Activated CD8-positive, alpha-beta T cell treated with anti-CD3 and anti-CD28 coated beads, Interleukin-2, amount 10 ng/mL, durations not matched to agents 7 days and 5 days (primary cell): Measurements from ENCODE around the gene CSRNP3. TPM values are rescaled to one million over a fixed set of nuclear protein-coding genes. Genes with fewer than 3 reads are reported as not detected.

Experiments
- ATAC-seq: fragments of 150-1000 bp; cut with Tn5 transposase; one replicate; pipeline ENCODE4 v1.10.0; 2021; ENCODE audit warnings: moderate library complexity
- CTCF ChIA-PET: fragments of 350-600 bp; sonication (Branson Sonifier 250); formaldehyde crosslinking; loops from one replicate; lab custom pipeline; 2021; ENCODE audit warnings: antibody characterized with exemption; lab: Charles Lee
- POLR2A ChIA-PET: fragments of 350-600 bp; sonication (Branson Sonifier 250); formaldehyde crosslinking; loops from one replicate; lab custom pipeline; 2021; ENCODE audit warnings: antibody characterized with exemption; lab: Charles Lee
- DNase-seq: peaks from one replicate; pipeline ENCODE4 v3.0.0-alpha.2; 2020
- H3K27ac Mint-ChIP-seq: one replicate; pipeline ENCODE4 v1.8.0; 2021; ENCODE audit warnings: mild to moderate bottlenecking, mixed read lengths
- H3K27me3 Mint-ChIP-seq: one replicate; pipeline ENCODE4 v1.8.0; 2021; ENCODE audit warnings: low read depth, mixed read lengths
- H3K36me3 Mint-ChIP-seq: one replicate; pipeline ENCODE4 v1.8.0; 2021; ENCODE audit warnings: low read depth, mixed read lengths
- H3K4me1 Mint-ChIP-seq: one replicate; pipeline ENCODE4 v1.8.0; 2021; ENCODE audit warnings: low read depth, mixed read lengths
- H3K4me3 Mint-ChIP-seq: one replicate; pipeline ENCODE4 v1.8.0; 2021; ENCODE audit warnings: mild to moderate bottlenecking, mixed read lengths
- H3K9me3 Mint-ChIP-seq: one replicate; pipeline ENCODE4 v1.8.0; 2022; ENCODE audit warnings: mixed read lengths; ENCODE audit not compliant: insufficient read depth
- total RNA-seq, 2 experiments: library from RNA; stranded (reverse); gene quantifications; one replicate each; pipeline ENCODE4 v1.2.3, GENCODE V29; 2021

CSRNP3 gene
- total RNA-seq, 2 experiments from 2014 or later = not detected

DNA sequence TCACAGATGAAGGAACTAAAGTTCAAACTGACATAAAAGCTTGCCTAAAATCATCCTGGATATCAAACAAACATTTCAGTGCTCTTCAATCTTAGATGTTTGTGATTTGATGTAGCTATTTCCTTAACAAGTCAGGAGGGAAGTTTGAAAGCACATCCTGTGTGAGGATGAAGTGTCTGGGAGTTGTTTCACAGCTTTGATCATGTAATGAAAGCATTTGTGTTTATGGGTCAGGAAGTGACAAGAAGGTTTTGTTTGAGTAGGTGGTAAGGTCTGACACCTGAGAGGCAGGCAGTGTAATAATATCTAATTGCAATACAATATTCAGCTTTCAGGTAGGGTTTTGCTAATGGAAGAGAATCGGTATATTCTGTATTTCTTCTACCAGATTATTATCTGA is 26.0 kb upstream of the CSRNP3 start:
- no peak overlapping the region for H3K4me3 Mint-ChIP-seq
- CTCF ChIA-PET = interaction anchor here (1.1 kb wide), 1 partner anchor 431 kb away, joined by 3 read pairs; no protein-coding TSS in a partner anchor
- no peaks in the 10 kb centered on the region for H3K36me3 Mint-ChIP-seq
- no peak for DNase-seq
- POLR2A ChIA-PET = no interaction called here
- H3K27me3 Mint-ChIP-seq = no peaks in the 10 kb centered on the region
- peaks cover 3% of the 10 kb centered on the region for H3K4me1 Mint-ChIP-seq
- no peak overlapping the region for H3K27ac Mint-ChIP-seq
- H3K9me3 Mint-ChIP-seq = no peaks in the 10 kb centered on the region
- no peak for ATAC-seq

GRCh38 chr2:165448406-165448805 is 21.1 kb upstream of the CSRNP3 start:
- DNase-seq = no peak
- Mint-ChIP-seq H3K4me3 (no peak overlapping the region), H3K27ac (no peak overlapping the region), H3K36me3 (no peaks in the 10 kb centered on the region), H3K9me3 (no peaks in the 10 kb centered on the region), H3K27me3 (no peaks in the 10 kb centered on the region), H3K4me1 (peaks cover 1% of the 10 kb centered on the region)
- ATAC-seq = no peak
- ChIA-PET POLR2A (no interaction called here), CTCF (no interaction called here)

DNA sequence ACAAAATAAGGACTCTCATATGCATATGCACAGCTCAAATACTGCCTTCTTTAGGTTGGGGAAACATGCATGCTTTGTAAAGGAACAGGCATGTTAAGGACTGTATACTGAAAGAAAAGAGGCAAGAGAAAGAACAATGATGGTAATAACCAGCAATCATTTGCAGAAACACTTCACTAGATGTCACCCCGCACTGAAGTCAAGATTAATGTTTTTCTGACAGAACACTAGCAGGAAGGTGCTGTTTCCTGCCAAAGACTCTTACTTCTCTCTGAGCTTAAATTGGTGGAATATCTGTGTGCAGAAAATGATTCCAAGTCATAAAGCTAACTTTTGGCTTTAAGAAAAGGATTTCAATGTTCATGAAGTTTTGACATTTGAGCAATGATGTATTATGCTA is 19.3 kb upstream of the CSRNP3 start:
- H3K27me3 Mint-ChIP-seq = no peaks in the 10 kb centered on the region
- no peak for DNase-seq
- H3K9me3 Mint-ChIP-seq = no peaks in the 10 kb centered on the region
- H3K4me1 Mint-ChIP-seq = no peaks in the 10 kb centered on the region
- no peaks in the 10 kb centered on the region for H3K36me3 Mint-ChIP-seq
- ATAC-seq = no peak
- H3K4me3 Mint-ChIP-seq = no peak overlapping the region
- H3K27ac Mint-ChIP-seq = no peak overlapping the region
- CTCF ChIA-PET = no interaction called here
- POLR2A ChIA-PET = no interaction called here

GRCh38 chr2:165452327-165452726 is 17.2 kb upstream of the CSRNP3 start:
- ChIA-PET POLR2A (no interaction called here), CTCF (no interaction called here)
- ATAC-seq = no peak

DNA sequence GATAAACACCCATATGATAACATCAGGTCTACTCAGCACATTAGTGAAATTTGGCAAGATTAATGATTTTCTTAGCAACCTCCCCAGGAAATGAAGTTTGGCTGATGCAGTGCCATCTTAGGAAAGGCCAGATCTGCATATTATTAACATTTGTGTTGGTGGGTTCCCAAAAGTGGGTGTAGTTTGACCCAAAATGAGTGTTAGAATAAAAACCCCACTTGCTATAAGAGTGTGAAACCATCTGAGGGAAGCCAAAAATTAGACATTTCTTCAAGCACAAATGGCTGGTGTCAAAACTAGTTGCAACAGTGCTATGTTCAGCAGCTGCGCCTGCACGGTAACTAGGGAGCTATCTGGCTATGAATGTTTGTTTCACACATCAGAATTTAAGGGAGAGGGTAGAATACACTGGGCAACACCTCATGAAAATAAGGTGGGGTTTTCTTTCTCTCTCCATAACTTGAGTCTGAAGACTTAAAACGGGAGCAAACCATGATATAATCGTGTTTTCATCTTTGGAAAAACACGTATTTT is 15.9 kb upstream of the CSRNP3 start:
- H3K4me3 Mint-ChIP-seq = no peak overlapping the region
- H3K9me3 Mint-ChIP-seq = no peaks in the 10 kb centered on the region
- H3K4me1 Mint-ChIP-seq = no peaks in the 10 kb centered on the region
- ChIA-PET CTCF (no interaction called here), POLR2A (no interaction called here)
- no peaks in the 10 kb centered on the region for H3K36me3 Mint-ChIP-seq
- H3K27me3 Mint-ChIP-seq = peaks cover 2% of the 10 kb centered on the region
- no peak overlapping the region for H3K27ac Mint-ChIP-seq
- no peak for ATAC-seq
- no peak for DNase-seq

More at GRCh38 chr2:165452327-165452726, 17.2 kb upstream of the CSRNP3 start:
- no peaks in the 10 kb centered on the region for H3K4me1 Mint-ChIP-seq
- no peaks in the 10 kb centered on the region for H3K36me3 Mint-ChIP-seq
- DNase-seq = no peak
- H3K9me3 Mint-ChIP-seq = no peaks in the 10 kb centered on the region
- peaks cover 2% of the 10 kb centered on the region for H3K27me3 Mint-ChIP-seq
- no peak overlapping the region for H3K27ac Mint-ChIP-seq
- H3K4me3 Mint-ChIP-seq = no peak overlapping the region

DNA sequence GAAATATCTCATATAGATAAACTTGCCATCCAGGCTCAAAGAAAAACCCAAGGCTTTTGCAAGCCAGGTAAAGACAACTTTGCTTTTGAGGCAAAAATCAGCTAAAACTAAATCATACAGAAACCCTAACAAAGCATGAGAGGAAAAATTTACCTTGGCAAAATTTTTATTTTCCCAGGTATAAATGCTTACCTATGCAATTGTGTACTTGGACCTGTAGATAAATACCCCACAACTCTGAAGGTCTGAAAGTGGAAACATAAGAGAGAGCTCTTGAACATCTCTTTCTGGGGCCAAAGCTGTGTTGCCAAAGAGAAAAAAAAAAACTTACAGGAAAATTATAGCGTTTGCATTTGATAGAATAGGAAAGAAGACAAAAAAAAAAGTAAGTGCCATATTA is 14.6 kb upstream of the CSRNP3 start:
- H3K27me3 Mint-ChIP-seq = peaks cover 2% of the 10 kb centered on the region
- H3K27ac Mint-ChIP-seq = no peak overlapping the region
- H3K4me1 Mint-ChIP-seq = no peaks in the 10 kb centered on the region
- no peak overlapping the region for H3K4me3 Mint-ChIP-seq
- no peak for ATAC-seq
- H3K36me3 Mint-ChIP-seq = no peaks in the 10 kb centered on the region
- no peak for DNase-seq
- CTCF ChIA-PET = no interaction called here
- POLR2A ChIA-PET = no interaction called here
- H3K9me3 Mint-ChIP-seq = no peaks in the 10 kb centered on the region

GRCh38 chr2:165456027-165456426 is 13.5 kb upstream of the CSRNP3 start:
- Mint-ChIP-seq H3K4me1 (no peaks in the 10 kb centered on the region), H3K36me3 (no peaks in the 10 kb centered on the region), H3K4me3 (no peak overlapping the region), H3K27me3 (peaks cover 2% of the 10 kb centered on the region), H3K27ac (no peak overlapping the region), H3K9me3 (no peaks in the 10 kb centered on the region)
- ATAC-seq (no peak), DNase-seq (no peak)
- POLR2A ChIA-PET = no interaction called here
- CTCF ChIA-PET = no interaction called here

DNA sequence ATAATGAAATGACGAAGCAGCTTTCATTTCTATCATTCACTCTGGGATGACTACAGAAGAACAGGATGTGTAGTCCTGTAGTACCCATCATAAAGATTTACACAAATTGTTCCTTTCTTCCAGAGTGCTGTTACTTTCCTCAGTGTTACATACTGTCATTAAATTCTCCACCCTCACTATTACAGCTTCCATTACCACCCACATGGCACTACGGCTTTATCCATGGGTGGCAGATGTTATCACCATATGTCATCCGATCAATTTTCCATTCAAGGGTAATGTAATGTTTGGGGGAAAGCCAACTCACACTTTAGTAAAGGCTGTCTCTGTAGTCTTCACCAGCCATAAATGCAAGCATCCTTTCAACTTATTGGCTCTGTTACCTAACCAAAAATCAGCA is 7.1 kb upstream of the CSRNP3 start:
- Mint-ChIP-seq H3K27ac (no peak overlapping the region), H3K4me3 (no peak overlapping the region)
- ATAC-seq = no peak

DNA sequence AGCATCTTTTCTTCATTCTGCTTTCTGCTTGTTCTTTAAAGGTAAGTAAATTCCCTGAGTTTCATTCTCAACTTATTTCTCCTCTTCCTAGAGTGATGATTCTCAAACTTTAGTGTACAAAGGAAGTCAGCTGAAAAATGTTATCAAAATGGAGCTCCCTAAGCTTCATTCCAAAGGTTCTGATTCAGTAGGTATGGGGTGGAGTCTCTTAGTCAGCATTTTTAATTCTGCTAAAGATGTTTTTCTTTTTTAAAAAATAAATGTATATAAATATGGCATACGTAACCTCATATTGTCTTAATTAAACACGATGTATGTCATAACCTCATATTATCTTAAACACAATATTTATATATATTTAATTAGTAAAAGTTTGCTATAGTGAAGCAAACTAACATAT is 3.1 kb upstream of the CSRNP3 start:
- H3K36me3 Mint-ChIP-seq = no peaks in the 10 kb centered on the region
- H3K4me1 Mint-ChIP-seq = no peaks in the 10 kb centered on the region
- ATAC-seq (no peak), DNase-seq (no peak)
- ChIA-PET POLR2A (no interaction called here), CTCF (no interaction called here)
- H3K27ac Mint-ChIP-seq = no peak overlapping the region
- H3K4me3 Mint-ChIP-seq = no peak overlapping the region
- no peaks in the 10 kb centered on the region for H3K27me3 Mint-ChIP-seq
- no peaks in the 10 kb centered on the region for H3K9me3 Mint-ChIP-seq

More for the DNA sequence above, 7.1 kb upstream of the CSRNP3 start:
- H3K36me3 Mint-ChIP-seq = no peaks in the 10 kb centered on the region
- no peaks in the 10 kb centered on the region for H3K9me3 Mint-ChIP-seq
- ChIA-PET POLR2A (no interaction called here), CTCF (no interaction called here)
- no peak for DNase-seq
- H3K4me1 Mint-ChIP-seq = no peaks in the 10 kb centered on the region
- H3K27me3 Mint-ChIP-seq = no peaks in the 10 kb centered on the region

DNA sequence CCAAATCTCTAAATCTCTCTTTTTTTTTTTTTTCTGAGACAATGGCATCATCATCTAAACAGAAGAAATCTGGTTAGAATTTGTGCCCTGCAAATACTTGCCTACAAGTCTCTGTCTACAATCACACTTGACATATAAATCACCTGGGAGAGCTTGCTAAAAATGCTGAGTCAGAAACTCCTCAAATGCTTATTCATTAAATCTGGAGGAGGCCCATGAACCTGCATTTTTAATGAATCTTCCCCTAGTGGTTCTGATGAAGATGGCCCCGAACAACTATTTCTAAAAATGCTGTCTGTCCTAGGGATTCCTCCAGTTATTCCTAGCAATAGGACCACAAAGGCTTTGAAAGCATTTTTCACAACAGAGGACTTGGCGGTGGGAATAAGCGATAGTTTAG is 1.6 kb upstream of the CSRNP3 start:
- Mint-ChIP-seq H3K4me3 (no peak overlapping the region), H3K4me1 (no peaks in the 10 kb centered on the region), H3K27me3 (peaks cover 2% of the 10 kb centered on the region), H3K9me3 (no peaks in the 10 kb centered on the region), H3K27ac (no peak overlapping the region), H3K36me3 (no peaks in the 10 kb centered on the region)
- ATAC-seq = no peak
- ChIA-PET CTCF (no interaction called here), POLR2A (no interaction called here)
- DNase-seq = no peak

DNA sequence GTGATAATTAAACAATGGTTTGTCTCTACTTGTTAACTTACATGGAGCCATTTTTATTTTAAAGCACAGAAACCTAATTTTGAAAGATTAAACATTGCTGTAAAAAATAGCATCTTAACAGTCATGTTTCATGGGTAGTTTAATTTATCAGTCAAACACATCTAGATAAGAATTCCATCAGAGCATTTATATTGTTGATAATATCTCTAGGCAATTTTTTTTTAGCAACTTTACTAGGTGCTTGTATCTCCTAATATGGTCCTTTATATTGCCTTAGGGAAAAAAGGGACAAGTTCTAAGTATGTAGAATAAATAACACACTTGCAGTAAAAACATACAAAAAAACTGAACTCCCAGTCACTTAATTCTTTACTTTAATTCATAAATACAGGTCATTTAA is 863 bp downstream of the CSRNP3 start:
- Mint-ChIP-seq H3K4me3 (no peak overlapping the region), H3K9me3 (no peaks in the 10 kb centered on the region), H3K27me3 (peaks cover 2% of the 10 kb centered on the region), H3K36me3 (no peaks in the 10 kb centered on the region), H3K4me1 (no peaks in the 10 kb centered on the region), H3K27ac (no peak overlapping the region)
- ATAC-seq (no peak), DNase-seq (no peak)
- ChIA-PET CTCF (no interaction called here), POLR2A (no interaction called here)

DNA sequence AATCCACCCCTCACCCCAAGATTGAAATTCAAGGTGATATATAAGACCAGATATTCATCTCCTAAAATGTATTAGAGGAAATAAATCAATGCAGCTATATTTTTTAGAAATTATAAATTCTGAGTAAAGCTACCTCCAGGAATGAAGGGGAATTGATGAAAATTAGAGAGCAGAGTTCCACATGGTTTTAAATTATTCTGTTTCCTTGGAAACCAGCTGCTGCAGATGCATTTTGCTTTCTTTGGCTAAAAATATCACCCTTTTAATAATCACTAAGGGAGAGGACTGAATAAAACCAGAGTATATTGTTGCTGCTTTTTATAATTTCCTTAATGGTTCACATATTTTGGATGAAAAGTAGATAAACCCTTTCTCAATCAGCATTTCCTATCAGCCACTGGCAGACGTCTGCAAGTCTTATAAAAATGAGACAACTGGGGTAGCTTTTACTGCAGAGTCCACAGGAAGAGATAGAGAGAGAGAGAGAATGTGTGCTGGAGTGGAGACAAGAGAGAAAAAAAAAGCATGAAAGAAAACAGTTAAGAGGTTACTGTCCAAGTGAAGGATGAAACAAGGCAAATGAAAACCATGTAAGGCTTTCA is 2.0 kb downstream of the CSRNP3 start:
- ChIA-PET POLR2A (no interaction called here), CTCF (no interaction called here)
- no peak overlapping the region for H3K27ac Mint-ChIP-seq
- no peaks in the 10 kb centered on the region for H3K4me1 Mint-ChIP-seq
- H3K9me3 Mint-ChIP-seq = no peaks in the 10 kb centered on the region
- ATAC-seq (no peak), DNase-seq (no peak)
- no peaks in the 10 kb centered on the region for H3K36me3 Mint-ChIP-seq
- no peak overlapping the region for H3K4me3 Mint-ChIP-seq
- H3K27me3 Mint-ChIP-seq = peaks cover 2% of the 10 kb centered on the region

DNA sequence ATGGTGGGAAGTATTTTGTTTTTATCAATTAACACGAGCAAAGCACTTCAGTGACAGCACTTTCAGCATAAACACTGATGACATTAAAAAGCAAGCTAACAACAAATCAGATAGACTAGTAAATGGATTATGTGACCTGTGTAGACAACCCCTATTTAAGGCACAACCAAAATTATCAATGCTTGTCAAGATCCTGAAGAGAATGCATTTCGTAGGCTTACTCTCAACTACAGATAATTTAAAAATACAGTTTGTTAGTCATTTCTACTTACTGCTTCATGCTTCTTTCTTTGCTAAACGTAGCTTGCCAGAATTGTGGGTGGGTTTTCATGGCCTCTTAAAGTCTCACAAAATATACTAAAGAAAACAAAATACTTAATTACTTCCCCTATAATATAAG is 3.4 kb downstream of the CSRNP3 start:
- H3K27me3 Mint-ChIP-seq = peaks cover 2% of the 10 kb centered on the region
- H3K36me3 Mint-ChIP-seq = no peaks in the 10 kb centered on the region

More for the DNA sequence above, 3.4 kb downstream of the CSRNP3 start:
- DNase-seq (no peak), ATAC-seq (no peak)
- Mint-ChIP-seq H3K27ac (no peak overlapping the region), H3K4me3 (no peak overlapping the region), H3K4me1 (no peaks in the 10 kb centered on the region), H3K9me3 (no peaks in the 10 kb centered on the region)
- ChIA-PET POLR2A (no interaction called here), CTCF (no interaction called here)
